Neutrophil (primary cell): ENCODE data around the gene TBC1D10A.
"Not testable (repeated sequence)": the region's sequence is repeated elsewhere in the genome, so short reads cannot be mapped to it uniquely, and the experiment has no call there.

Source experiments
- H3K27ac ChIP-seq: fragments of 200-600 bp; sonication (generic); 2 replicates; pipeline ENCODE4 v1.5.1; 2016; ENCODE audit warnings: mild to moderate bottlenecking, moderate library complexity
- H3K27me3 ChIP-seq: fragments of 200-600 bp; sonication (generic); 2 replicates; pipeline ENCODE4 v1.6.0; 2016; ENCODE audit warnings: mild to moderate bottlenecking
- H3K36me3 ChIP-seq: fragments of 200-600 bp; sonication (generic); 2 replicates; pipeline ENCODE4 v1.5.1; 2017
- H3K4me1 ChIP-seq, 2 experiments: fragments of 200-600 bp in 1 of 2; sonication (generic) in 1 of 2; 1 replicate in 1 of 2; 2 replicates in 1 of 2; pipeline versions ENCODE4 v1.5.1 to v1.6.1; 2013 to 2016; ENCODE audit warnings: low read depth in 1 of 2, low read length in 1 of 2, mild to moderate bottlenecking in 1 of 2, moderate library complexity in 1 of 2; ENCODE audit not compliant: control insufficient read depth in 1 of 2, insufficient read depth in 1 of 2
- H3K4me3 ChIP-seq, 2 experiments: fragments of 200-600 bp in 1 of 2; sonication (generic) in 1 of 2; 1 replicate in 1 of 2; 2 replicates in 1 of 2; pipeline ENCODE4 v1.5.1; 2013 to 2016; ENCODE audit warnings: low read depth in 1 of 2, low read length in 1 of 2, mild to moderate bottlenecking in 1 of 2, moderate library complexity in 1 of 2
- H3K9me3 ChIP-seq: fragments of 200-600 bp; sonication (generic); 2 replicates; pipeline ENCODE4 v1.5.1; 2016
- CTCF ChIP-seq: fragments of 200-600 bp; sonication (generic); IDR thresholded peaks from 2 replicates; pipeline ENCODE4 v1.5.1; 2016; ENCODE audit warnings: antibody characterized with exemption

Gene TBC1D10A

GRCh38 chr22:30344447-30345200, 17.9 kb upstream of the TBC1D10A start:
- Histone ChIP-seq H3K4me1 (no peaks in the 10 kb centered on the region), H3K9me3 (no peaks in the 10 kb centered on the region), H3K36me3 (peaks cover 100% of the 10 kb centered on the region), H3K27ac (no peak overlapping the region), H3K27me3 (no peaks in the 10 kb centered on the region), H3K4me3 (no peak overlapping the region)
- TF ChIP-seq CTCF = no peak

- Histone ChIP-seq H3K27me3 (no peaks in the 10 kb centered on the region), H3K4me3 (no peak overlapping the region), H3K9me3 (no peaks in the 10 kb centered on the region), H3K27ac (no peak overlapping the region), H3K36me3 (peaks cover 100% of the 10 kb centered on the region), H3K4me1 (no peaks in the 10 kb centered on the region)
- TF ChIP-seq CTCF = no peak
Observed at GRCh38 chr22:30340911-30341685, 14.4 kb upstream of the TBC1D10A start.

- peaks cover 100% of the 10 kb centered on the region for H3K36me3 ChIP-seq
- H3K27ac ChIP-seq = no peak overlapping the region
- TF ChIP-seq CTCF = no peak
- H3K9me3 ChIP-seq = no peaks in the 10 kb centered on the region
- no peaks in the 10 kb centered on the region for H3K4me1 ChIP-seq
- H3K4me3 ChIP-seq = no peak overlapping the region
- H3K27me3 ChIP-seq = no peaks in the 10 kb centered on the region
Observed at GRCh38 chr22:30338802-30339201, 12.1 kb upstream of the TBC1D10A start.

- H3K9me3 ChIP-seq, H3K4me1 ChIP-seq, H3K27me3 ChIP-seq, H3K27ac ChIP-seq, H3K4me3 ChIP-seq: not testable (repeated sequence)
- H3K36me3 ChIP-seq = peaks cover 100% of the 10 kb centered on the region
Observed at GRCh38 chr22:30338341-30338740, 11.6 kb upstream of the TBC1D10A start.

- Histone ChIP-seq H3K36me3 (peaks cover 100% of the 10 kb centered on the region), H3K4me1 (no peaks in the 10 kb centered on the region), H3K27ac (no peak overlapping the region), H3K9me3 (no peaks in the 10 kb centered on the region), H3K27me3 (no peaks in the 10 kb centered on the region), H3K4me3 (no peak overlapping the region)
- TF ChIP-seq CTCF = no peak
Observed at GRCh38 chr22:30337461-30337778, 10.7 kb upstream of the TBC1D10A start.

GRCh38 chr22:30336752-30337460, 10.2 kb upstream of the TBC1D10A start:
- no peak overlapping the region for H3K27ac ChIP-seq
- H3K4me1 ChIP-seq = no peaks in the 10 kb centered on the region
- no peak overlapping the region for H3K4me3 ChIP-seq
- TF ChIP-seq CTCF = no peak
- peaks cover 100% of the 10 kb centered on the region for H3K36me3 ChIP-seq
- H3K9me3 ChIP-seq = no peaks in the 10 kb centered on the region
- H3K27me3 ChIP-seq = no peaks in the 10 kb centered on the region
